ENCODE results near the gene SH2D2A.
A peak's percentile ranks its signal among the peaks of the same experiment; 100 is the strongest.

Gene SH2D2A

DNA sequence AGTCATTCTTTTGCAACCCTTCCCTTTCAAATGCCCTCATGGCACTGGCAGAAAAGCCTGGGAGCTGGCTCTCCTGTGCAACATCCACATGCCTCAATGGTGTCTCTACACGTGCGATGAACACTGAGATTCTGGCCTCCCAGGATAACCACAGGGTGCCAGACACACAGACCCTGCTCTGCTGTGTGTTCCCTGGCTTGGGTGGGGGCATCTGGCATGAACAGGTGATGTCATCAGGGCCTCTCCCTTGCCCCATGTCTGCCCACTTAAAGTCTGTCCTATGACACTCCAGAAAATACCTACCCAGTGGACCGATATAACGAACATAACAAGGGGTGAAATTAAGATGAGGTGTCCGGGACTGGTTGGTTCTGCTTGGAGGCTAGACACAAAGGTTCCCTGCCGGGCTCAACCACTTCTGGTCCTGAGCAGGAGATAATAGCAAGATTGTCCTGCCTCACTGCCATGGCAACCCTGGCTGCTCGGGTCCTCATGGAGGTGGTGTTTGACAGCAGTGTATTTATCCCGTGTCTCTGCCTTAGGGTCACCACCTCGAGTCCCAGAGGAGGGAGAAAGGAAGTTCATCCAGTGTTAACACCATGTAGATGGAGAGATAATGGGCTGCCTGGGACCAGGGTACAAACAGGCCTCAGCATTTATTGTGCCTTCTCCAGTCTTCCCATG is 22.9 kb upstream of the SH2D2A start:
- H3K9me3 ChIP-seq (ENCODE audit: control insufficient read depth, low read length) = no peaks in the 10 kb centered on the region
- H3K36me3 ChIP-seq (ENCODE audit: control insufficient read depth, insufficient read depth, low read length) = no peaks in the 10 kb centered on the region
- H3K4me3 ChIP-seq (ENCODE audit: low read depth, low read length) = no peak overlapping the region
- no peak overlapping the region for H3K27ac ChIP-seq
- H3K79me2 ChIP-seq = no peaks in the 10 kb centered on the region
- no peak overlapping the region for H3K4me2 ChIP-seq (ENCODE audit: low read length)
- TF ChIP-seq, protein P1, sequence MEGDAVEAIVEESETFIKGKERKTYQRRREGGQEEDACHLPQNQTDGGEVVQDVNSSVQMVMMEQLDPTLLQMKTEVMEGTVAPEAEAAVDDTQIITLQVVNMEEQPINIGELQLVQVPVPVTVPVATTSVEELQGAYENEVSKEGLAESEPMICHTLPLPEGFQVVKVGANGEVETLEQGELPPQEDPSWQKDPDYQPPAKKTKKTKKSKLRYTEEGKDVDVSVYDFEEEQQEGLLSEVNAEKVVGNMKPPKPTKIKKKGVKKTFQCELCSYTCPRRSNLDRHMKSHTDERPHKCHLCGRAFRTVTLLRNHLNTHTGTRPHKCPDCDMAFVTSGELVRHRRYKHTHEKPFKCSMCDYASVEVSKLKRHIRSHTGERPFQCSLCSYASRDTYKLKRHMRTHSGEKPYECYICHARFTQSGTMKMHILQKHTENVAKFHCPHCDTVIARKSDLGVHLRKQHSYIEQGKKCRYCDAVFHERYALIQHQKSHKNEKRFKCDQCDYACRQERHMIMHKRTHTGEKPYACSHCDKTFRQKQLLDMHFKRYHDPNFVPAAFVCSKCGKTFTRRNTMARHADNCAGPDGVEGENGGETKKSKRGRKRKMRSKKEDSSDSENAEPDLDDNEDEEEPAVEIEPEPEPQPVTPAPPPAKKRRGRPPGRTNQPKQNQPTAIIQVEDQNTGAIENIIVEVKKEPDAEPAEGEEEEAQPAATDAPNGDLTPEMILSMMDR (IDR thresholded peaks at IDR 0.05) = no peak
- H3K9ac ChIP-seq = no peak overlapping the region
- H3K4me1 ChIP-seq = no peaks in the 10 kb centered on the region
- no peak overlapping the region for H2AFZ ChIP-seq
- no peaks in the 10 kb centered on the region for H3K27me3 ChIP-seq (ENCODE audit: control insufficient read depth, insufficient read depth, low read length)

DNA sequence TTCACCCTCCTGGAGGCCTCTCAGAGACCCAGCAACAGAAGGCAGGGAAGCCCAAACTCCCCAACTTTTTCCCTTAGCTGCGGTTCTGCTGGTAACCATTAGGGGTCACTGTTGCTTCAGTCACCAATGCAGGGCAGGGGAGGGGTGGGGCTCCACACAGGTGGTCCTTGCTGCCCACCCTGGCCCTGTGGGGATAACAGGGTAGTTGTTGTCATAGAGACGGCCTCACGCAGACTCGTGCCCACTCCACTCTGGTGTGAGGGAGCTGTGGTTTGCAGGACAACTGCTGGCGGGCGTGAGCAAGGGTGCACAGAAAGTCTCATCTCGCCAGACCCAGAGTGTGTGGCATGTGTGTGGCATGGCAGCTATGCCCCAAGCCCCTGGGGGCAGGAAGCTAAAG is 22.3 kb upstream of the SH2D2A start:
- TF ChIP-seq, protein P1 (IDR thresholded peaks at IDR 0.05) = peak; percentile 78
- no peak overlapping the region for H2AFZ ChIP-seq
- no peaks in the 10 kb centered on the region for H3K9me3 ChIP-seq (ENCODE audit: control insufficient read depth, low read length)
- no peak overlapping the region for H3K9ac ChIP-seq
- no peak overlapping the region for H3K27ac ChIP-seq
- H3K27me3 ChIP-seq (ENCODE audit: control insufficient read depth, insufficient read depth, low read length) = no peaks in the 10 kb centered on the region
- no peak overlapping the region for H3K4me2 ChIP-seq (ENCODE audit: low read length)
- H3K4me1 ChIP-seq = no peaks in the 10 kb centered on the region
- H3K36me3 ChIP-seq (ENCODE audit: control insufficient read depth, insufficient read depth, low read length) = no peaks in the 10 kb centered on the region
- H3K4me3 ChIP-seq (ENCODE audit: low read depth, low read length) = no peak overlapping the region
- no peaks in the 10 kb centered on the region for H3K79me2 ChIP-seq

DNA sequence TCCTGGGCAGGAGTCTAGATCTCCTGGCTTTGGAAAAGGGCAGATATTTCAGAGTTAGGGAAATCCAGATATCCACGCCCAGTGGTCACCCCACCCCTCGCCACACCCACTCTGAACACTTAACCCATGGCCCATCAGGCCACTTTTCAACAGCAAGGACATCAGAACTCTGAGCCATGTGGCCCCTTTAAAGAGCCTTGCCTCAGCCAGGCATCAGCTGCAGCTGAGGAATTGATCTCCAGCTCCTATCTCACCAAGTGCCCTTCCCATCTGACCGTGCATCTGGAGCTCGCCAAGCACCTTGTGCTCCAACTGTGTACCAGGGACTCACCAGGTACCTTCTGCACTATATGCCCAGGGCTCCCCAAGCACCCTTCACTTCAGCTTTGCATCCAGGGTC is 20.2 kb upstream of the SH2D2A start:
- Histone ChIP-seq H3K79me2 (no peaks in the 10 kb centered on the region), H3K27ac (no peak overlapping the region), H3K4me1 (no peaks in the 10 kb centered on the region), H2AFZ (no peak overlapping the region), H3K4me3 (ENCODE audit: low read depth, low read length) (no peak overlapping the region), H3K9me3 (ENCODE audit: control insufficient read depth, low read length) (no peaks in the 10 kb centered on the region), H3K36me3 (ENCODE audit: control insufficient read depth, insufficient read depth, low read length) (no peaks in the 10 kb centered on the region), H3K9ac (no peak overlapping the region), H3K4me2 (ENCODE audit: low read length) (no peak overlapping the region), H3K27me3 (ENCODE audit: control insufficient read depth, insufficient read depth, low read length) (no peaks in the 10 kb centered on the region)
- TF ChIP-seq, protein P1 (IDR thresholded peaks at IDR 0.05) = no peak

DNA sequence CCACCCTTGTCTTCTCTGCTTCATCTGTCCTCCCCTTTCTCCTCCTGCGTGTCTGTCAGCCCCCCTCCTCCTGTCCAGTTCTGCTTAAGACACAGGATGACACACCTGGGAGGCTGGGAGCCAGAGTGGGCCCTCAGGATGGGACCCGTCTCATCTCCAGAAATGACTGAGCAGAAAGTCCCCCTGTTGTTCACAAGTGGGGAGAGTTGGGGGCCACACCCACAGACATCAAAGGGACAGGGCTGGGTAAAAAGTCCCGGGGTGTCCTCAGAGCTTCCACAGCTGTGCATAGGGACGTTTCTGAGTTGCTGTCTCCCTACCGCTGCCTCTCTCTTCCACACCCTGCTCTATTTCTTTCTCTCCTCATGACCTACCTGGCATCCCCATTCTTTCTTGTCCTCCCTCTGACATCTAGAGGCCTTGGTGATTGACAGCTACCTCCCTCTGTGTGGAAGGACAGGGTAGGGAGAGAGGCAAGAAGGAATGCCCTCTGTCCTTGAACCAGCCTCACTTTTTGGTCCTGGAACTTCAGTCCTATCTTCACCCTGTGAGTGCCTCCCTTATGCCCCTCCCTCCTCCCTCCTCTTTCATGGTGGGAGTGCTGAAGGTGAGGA is 19.5 kb upstream of the SH2D2A start:
- TF ChIP-seq, protein P1 (IDR thresholded peaks at IDR 0.05) = no peak
- Histone ChIP-seq H3K9ac (no peak overlapping the region), H2AFZ (no peak overlapping the region), H3K36me3 (ENCODE audit: control insufficient read depth, insufficient read depth, low read length) (no peaks in the 10 kb centered on the region), H3K27me3 (ENCODE audit: control insufficient read depth, insufficient read depth, low read length) (no peaks in the 10 kb centered on the region), H3K27ac (no peak overlapping the region), H3K79me2 (no peaks in the 10 kb centered on the region), H3K4me2 (ENCODE audit: low read length) (no peak overlapping the region), H3K4me1 (no peaks in the 10 kb centered on the region), H3K9me3 (ENCODE audit: control insufficient read depth, low read length) (no peaks in the 10 kb centered on the region), H3K4me3 (ENCODE audit: low read depth, low read length) (no peak overlapping the region)

DNA sequence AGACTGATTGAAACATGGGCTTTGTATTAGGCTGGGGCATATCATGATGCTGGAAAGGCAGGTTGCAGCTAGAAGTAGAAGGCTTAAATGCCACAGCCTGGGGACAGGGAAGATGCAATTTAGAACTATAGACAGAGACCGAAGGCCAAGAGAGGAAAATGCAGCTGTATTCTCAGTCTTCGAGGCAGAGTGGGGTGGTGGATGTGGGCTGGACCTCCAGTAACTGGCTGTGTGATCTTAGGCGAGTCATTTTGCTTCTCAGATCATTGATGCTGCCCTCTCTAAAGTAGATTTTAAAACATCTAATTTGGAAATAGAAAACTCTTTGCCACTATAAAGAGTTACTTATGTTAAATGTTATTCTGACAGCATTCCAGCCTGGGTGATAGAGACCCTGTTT is 17.7 kb upstream of the SH2D2A start:
- no peaks in the 10 kb centered on the region for H3K79me2 ChIP-seq
- TF ChIP-seq, protein P1 (IDR thresholded peaks at IDR 0.05) = no peak
- no peaks in the 10 kb centered on the region for H3K36me3 ChIP-seq (ENCODE audit: control insufficient read depth, insufficient read depth, low read length)
- H3K4me2 ChIP-seq (ENCODE audit: low read length) = no peak overlapping the region
- no peaks in the 10 kb centered on the region for H3K4me1 ChIP-seq
- H3K27ac ChIP-seq = no peak overlapping the region
- H3K4me3 ChIP-seq (ENCODE audit: low read depth, low read length) = no peak overlapping the region
- no peak overlapping the region for H2AFZ ChIP-seq
- no peak overlapping the region for H3K9ac ChIP-seq
- H3K9me3 ChIP-seq (ENCODE audit: control insufficient read depth, low read length) = no peaks in the 10 kb centered on the region
- H3K27me3 ChIP-seq (ENCODE audit: control insufficient read depth, insufficient read depth, low read length) = no peaks in the 10 kb centered on the region
